Duodenal mucosa (tissue), 2 donors: ENCODE results near the gene HMG20A.

Source experiments
- H3K27ac ChIP-seq: one replicate; pipeline ENCODE4 v1.7.0; 2013; ENCODE audit warnings: low read depth, low read length
- H3K27me3 ChIP-seq, 2 donors: one replicate each; pipeline ENCODE4 v1.7.0; 2013; ENCODE audit warnings: low read length in 2 of 2, control low read depth in 1 of 2; ENCODE audit not compliant: insufficient read depth in 2 of 2, control insufficient read depth in 1 of 2
- H3K36me3 ChIP-seq, 2 donors: one replicate each; pipeline ENCODE4 v1.7.0; 2013; ENCODE audit warnings: low read length in 2 of 2, control low read depth in 1 of 2; ENCODE audit not compliant: insufficient read depth in 2 of 2, control insufficient read depth in 1 of 2
- H3K4me1 ChIP-seq, 2 donors: one replicate each; pipeline ENCODE4 v1.7.0; 2013; ENCODE audit warnings: low read length in 2 of 2, control low read depth in 1 of 2; ENCODE audit not compliant: insufficient read depth in 2 of 2, control insufficient read depth in 1 of 2
- H3K4me3 ChIP-seq, 2 donors: one replicate each; pipeline ENCODE4 v1.7.0; 2013; ENCODE audit warnings: low read length in 2 of 2, low read depth in 1 of 2
- H3K9ac ChIP-seq, 2 donors: one replicate each; pipeline ENCODE4 v1.7.0; 2013; ENCODE audit warnings: low read length in 2 of 2, low read depth in 1 of 2
- H3K9me3 ChIP-seq, 2 donors: one replicate each; pipeline ENCODE4 v1.7.0; 2013; ENCODE audit warnings: low read length in 2 of 2, control low read depth in 1 of 2; ENCODE audit not compliant: control insufficient read depth in 1 of 2

The HMG20A gene

GRCh38 chr15:77420610-77421369 lies at the start of gene HMG20A:
TSS of gene HMG20A (plus strand) at chr15:77420888. CDS start at chr15:77458408, 37,520 bp downstream.
- H3K4me1 ChIP-seq = peaks cover 19 to 32% of the 10 kb centered on the region in 2 donors
- peak within 1 kb of the TSS; percentile 87 to 96 for H3K4me3 ChIP-seq

GRCh38 chr15:77371850-77372563 lies 48.7 kb upstream of the HMG20A start:
- Histone ChIP-seq H3K4me1 (no peaks in the 10 kb centered on the region), H3K4me3 (no peak overlapping the region), H3K27ac (no peak overlapping the region), H3K36me3 (no peaks in the 10 kb centered on the region), H3K9me3 (no peaks in the 10 kb centered on the region), H3K9ac (no peak overlapping the region), H3K27me3 (no peaks in the 10 kb centered on the region)

More at GRCh38 chr15:77420610-77421369, at the start of gene HMG20A:
- peak within 1 kb of the TSS; percentile 90 for H3K27ac ChIP-seq
- H3K36me3 ChIP-seq = no peaks in the 10 kb centered on the region
- no peaks in the 10 kb centered on the region for H3K27me3 ChIP-seq
- peak within 1 kb of the TSS; percentile 87 to 97 for H3K9ac ChIP-seq
- H3K9me3 ChIP-seq = no peaks in the 10 kb centered on the region

- Histone ChIP-seq H3K36me3 (no peaks in the 10 kb centered on the region), H3K27ac (no peak overlapping the region), H3K4me3 (no peak overlapping the region), H3K4me1 (no peaks in the 10 kb centered on the region), H3K9ac (no peak overlapping the region), H3K9me3 (no peaks in the 10 kb centered on the region), H3K27me3 (no peaks in the 10 kb centered on the region)
Observed at GRCh38 chr15:77373441-77373840, 47.2 kb upstream of the HMG20A start.

- Histone ChIP-seq H3K9ac (no peak overlapping the region), H3K4me3 (no peak overlapping the region), H3K27me3 (no peaks in the 10 kb centered on the region), H3K9me3 (no peaks in the 10 kb centered on the region), H3K27ac (no peak overlapping the region), H3K4me1 (no peaks in the 10 kb centered on the region), H3K36me3 (no peaks in the 10 kb centered on the region)
Observed at GRCh38 chr15:77375133-77375532, 45.6 kb upstream of the HMG20A start.

GRCh38 chr15:77376770-77377169 lies 43.9 kb upstream of the HMG20A start:
- Histone ChIP-seq H3K27me3 (no peaks in the 10 kb centered on the region), H3K36me3 (no peaks in the 10 kb centered on the region), H3K9me3 (no peaks in the 10 kb centered on the region)

DNA sequence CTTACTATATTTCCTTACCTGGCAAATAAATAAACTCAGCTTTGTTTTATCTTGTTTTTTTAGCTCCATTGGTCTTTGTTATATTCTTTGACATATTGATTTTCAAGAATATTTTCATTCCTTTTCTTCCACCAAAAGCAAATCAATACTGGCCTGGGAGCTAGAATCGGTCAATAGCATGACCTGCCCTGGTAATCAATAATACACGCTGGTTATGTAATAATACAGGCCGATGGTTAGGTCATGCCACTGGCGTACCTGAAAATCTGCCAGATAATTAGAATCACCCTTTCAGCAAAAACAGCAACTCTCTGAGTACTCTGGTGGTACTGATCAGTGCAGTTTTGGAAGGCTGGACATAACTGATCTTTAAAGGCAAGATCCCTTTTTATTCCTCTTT lies 40.7 kb upstream of the HMG20A start:
- Histone ChIP-seq H3K27me3 (no peaks in the 10 kb centered on the region), H3K4me3 (no peak overlapping the region), H3K27ac (no peak overlapping the region), H3K36me3 (no peaks in the 10 kb centered on the region), H3K9me3 (no peaks in the 10 kb centered on the region), H3K4me1 (no peaks in the 10 kb centered on the region), H3K9ac (no peak overlapping the region)

More at GRCh38 chr15:77376770-77377169, 43.9 kb upstream of the HMG20A start:
- Histone ChIP-seq H3K27ac (no peak overlapping the region), H3K9ac (no peak overlapping the region), H3K4me3 (no peak overlapping the region), H3K4me1 (no peaks in the 10 kb centered on the region)

DNA sequence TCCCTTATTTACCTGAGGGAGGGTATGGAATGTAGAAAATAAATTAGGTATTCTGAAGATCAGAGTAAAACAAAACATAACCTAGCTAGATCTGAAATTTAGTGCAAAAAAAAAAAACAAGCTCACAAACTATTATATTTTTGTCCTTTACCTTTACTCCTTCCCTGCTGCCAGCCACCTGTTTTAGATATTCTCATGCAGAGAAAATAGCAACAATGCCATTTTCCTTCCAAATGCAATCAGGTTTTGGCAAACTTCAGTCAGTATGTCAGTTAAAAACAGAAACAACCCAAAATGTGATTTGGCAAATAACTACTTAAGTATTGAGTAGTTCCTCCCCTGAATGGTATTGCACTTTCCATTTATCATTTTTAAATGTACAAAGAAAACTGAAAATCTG lies 36.6 kb upstream of the HMG20A start:
- Histone ChIP-seq H3K36me3 (no peaks in the 10 kb centered on the region), H3K4me3 (no peak overlapping the region), H3K4me1 (no peaks in the 10 kb centered on the region), H3K27me3 (no peaks in the 10 kb centered on the region), H3K9ac (no peak overlapping the region), H3K27ac (no peak overlapping the region), H3K9me3 (no peaks in the 10 kb centered on the region)

- H3K36me3 ChIP-seq = no peaks in the 10 kb centered on the region
- H3K9me3 ChIP-seq = no peaks in the 10 kb centered on the region
- no peak overlapping the region for H3K4me3 ChIP-seq
- H3K9ac ChIP-seq = no peak overlapping the region
- H3K4me1 ChIP-seq = no peaks in the 10 kb centered on the region
- no peak overlapping the region for H3K27ac ChIP-seq
- H3K27me3 ChIP-seq = no peaks in the 10 kb centered on the region
Observed at GRCh38 chr15:77384589-77385359, 35.9 kb upstream of the HMG20A start.

- Histone ChIP-seq H3K9ac (no peak overlapping the region), H3K4me1 (no peaks in the 10 kb centered on the region), H3K4me3 (no peak overlapping the region), H3K9me3 (no peaks in the 10 kb centered on the region), H3K36me3 (no peaks in the 10 kb centered on the region), H3K27ac (no peak overlapping the region), H3K27me3 (no peaks in the 10 kb centered on the region)
Observed at GRCh38 chr15:77386626-77387025, 34.1 kb upstream of the HMG20A start.
